Heart left ventricle (tissue), 13 donors: ENCODE data around the gene EPX.

ENCODE experiments used
- CTCF ChIP-seq, 12 donors: fragments of 200-600 bp; sonication (generic) in 4 of 12; IDR thresholded peaks; one replicate each; pipeline versions ENCODE4 v1.5.0 to v1.8.0; 2018 to 2022; ENCODE audit warnings: antibody characterized with exemption in 12 of 12, mild to moderate bottlenecking in 5 of 12
- POLR2A ChIP-seq, 2 donors: fragments of 450-650 bp; IDR thresholded peaks; one replicate each; pipeline ENCODE4 v1.6.1; 2017; ENCODE audit warnings: antibody characterized with exemption in 2 of 2, mild to moderate bottlenecking in 2 of 2, moderate library complexity in 2 of 2
- donor health status: ischemic (EF 13 %, LVEDD 7.1; RV severe dilation, severe dysfunction).
- donor health status: DM: no; HTN: yes; CAD: no.
- donor health status: DM: no; HTN: no; CAD: no.
- donor health status: ischemic (EF 25% LVEDD 6.9; RV normal size, moderate dysfunction).
- donor health status: ischemic (EF 25% LVEDD 5.7; RV mildly dilated, moderate dysfunction).
- donor health status: ischemic (EF 35%, LVEDD 5.7; RV mildly dilated, moderate dysfunction).
- donor health status: nonischemic (EF 11% LVEDD 7.7; RV severe dilation, severe dysfunction).
- donor health status: DM: yes; HTN: yes; CAD: no.
- donor health status: PGD.
- donor health status: ischemic (EF 29% LVEDD 5.4; RV normal size, mild dysfunction).
- donor health status: nonischemic (EF 23%, LVEDD 6.1; RV moderate dilation, normal function).

GRCh38 chr17:58217766-58218165 lies 25.2 kb downstream of the EPX start:
- TF ChIP-seq CTCF (IDR thresholded peaks at IDR 0.05) (no peak), POLR2A (IDR thresholded peaks at IDR 0.05) (no peak)
